Measurements from ENCODE around the gene TRAPPC2L. TPM values are rescaled to one million over a fixed set of nuclear protein-coding genes. Genes with fewer than 3 reads are reported as not detected.

TRAPPC2L gene
- total RNA-seq, 1 experiment from 2014 or later, result 94.1 TPM

DNA sequence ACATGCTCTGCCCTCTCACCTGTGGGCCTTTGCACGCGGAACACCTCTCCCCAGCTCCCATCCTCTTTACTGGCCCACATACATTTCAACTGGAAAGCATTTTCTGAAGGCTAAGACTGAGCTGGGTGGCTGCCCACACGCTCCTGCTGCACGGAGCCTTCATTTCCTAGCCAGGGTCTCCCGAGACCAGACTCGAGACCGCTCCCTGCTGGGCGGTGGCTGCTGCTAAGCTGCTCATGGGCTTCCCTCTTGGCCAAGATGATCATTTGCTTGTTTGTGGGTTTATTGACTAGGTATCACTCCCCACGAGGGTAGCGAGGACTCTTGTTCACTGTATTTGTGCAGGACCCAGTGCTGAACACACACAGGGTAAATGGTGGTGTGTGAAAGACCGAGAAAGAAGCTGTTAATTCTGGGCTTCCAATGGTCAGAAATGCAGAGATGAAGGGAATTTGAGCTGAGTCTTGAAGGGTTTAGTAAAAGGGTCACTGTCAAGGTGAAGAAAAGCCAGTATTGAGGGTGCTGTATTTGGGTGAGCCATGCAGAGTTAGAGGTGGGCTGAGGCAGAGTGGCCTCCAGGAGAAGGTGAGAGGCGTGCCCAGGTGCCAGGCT lies 907 bp downstream of the TRAPPC2L start (continued):
- TF ChIP-seq TCF7L2 (IDR thresholded peaks at IDR 0.05; ENCODE audit: borderline replicate concordance, extremely low read depth, insufficient read depth, insufficient read length) (no peak), ELF1 (IDR thresholded peaks at IDR 0.05; ENCODE audit: borderline replicate concordance, low read depth) (no peak), ZFX (IDR thresholded peaks at IDR 0.05) (no peak)

DNA sequence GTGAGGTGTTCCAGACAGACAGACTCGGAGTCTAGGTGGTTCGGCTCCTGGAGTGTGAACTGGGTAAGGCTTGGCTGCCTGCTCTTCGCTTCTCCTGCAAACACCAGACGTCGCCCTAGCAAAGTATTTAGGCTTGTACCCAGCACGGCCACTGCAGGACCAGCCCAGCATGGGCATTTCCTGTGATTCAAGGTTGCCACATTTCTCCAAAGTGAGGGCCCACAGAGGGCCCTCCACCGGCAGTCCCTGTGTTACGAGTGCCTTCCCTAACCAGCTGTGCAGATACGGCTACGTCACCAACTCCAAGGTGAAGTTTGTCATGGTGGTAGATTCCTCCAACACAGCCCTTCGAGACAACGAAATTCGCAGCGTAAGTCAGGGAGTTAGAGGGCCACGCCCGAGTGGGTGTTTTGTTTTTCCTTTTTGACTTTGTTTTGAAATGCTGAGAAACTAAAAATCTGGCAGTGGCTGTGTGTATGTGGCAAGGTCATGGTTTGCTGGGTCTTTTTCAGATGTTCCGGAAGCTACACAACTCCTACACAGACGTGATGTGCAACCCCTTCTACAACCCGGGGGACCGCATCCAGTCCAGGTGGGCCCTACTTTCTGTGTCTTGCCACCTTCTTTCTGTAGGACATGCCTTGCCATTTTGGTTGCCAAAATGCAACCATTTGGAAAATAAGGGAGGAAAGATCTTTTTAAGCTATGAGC lies 2.6 kb downstream of the TRAPPC2L start:
- DNase-seq (ENCODE audit: low read depth, low spot score) (no peak), ATAC-seq (no peak)
- Histone ChIP-seq H4K20me1 (ENCODE audit: insufficient read depth) (no peaks in the 10 kb centered on the region), H2AFZ (ENCODE audit: low read depth, low read length, poor library complexity, severe bottlenecking) (no peak overlapping the region), H3K4me1 (ENCODE audit: control insufficient read depth in 1 of 2, insufficient read depth in 2 of 2, low read length in 2 of 2) (peaks cover 19 to 26% of the 10 kb centered on the region in 2 experiments), H3K4me3 (replicated peaks in 1 of 2; ENCODE audit: low read depth in 1 of 2, low read length in 2 of 2) (no peak overlapping the region), H3K9ac (ENCODE audit: low read length) (no peak overlapping the region), H3K27me3 (ENCODE audit: insufficient read depth, low read length) (no peaks in the 10 kb centered on the region), H3K79me2 (ENCODE audit: insufficient read depth, low read length) (peaks cover 29% of the 10 kb centered on the region), H3K4me2 (ENCODE audit: low read length) (no peak overlapping the region), H3K36me3 (ENCODE audit: control insufficient read depth in 1 of 2, insufficient read depth in 2 of 2, low read length in 2 of 2) (peaks cover 25 to 28% of the 10 kb centered on the region in 2 experiments; a peak in 3 of 4 replicates), H3K9me3 (ENCODE audit: control insufficient read depth in 1 of 2, insufficient read depth in 1 of 2, low read depth in 1 of 2, low read length in 2 of 2) (no peaks in the 10 kb centered on the region), H3K9me2 (ENCODE audit: insufficient read depth) (no peaks in the 10 kb centered on the region), H3K27ac (ENCODE audit: low read depth, low read length) (no peak overlapping the region)
- TF ChIP-seq ZFX (IDR thresholded peaks at IDR 0.05), result no peak
- intact Hi-C loops (cut with micrococcal nuclease), result no loop called here
- CTCF ChIA-PET, result no interaction called here
- POLR2A ChIA-PET, result no interaction called here
- RAD21 ChIA-PET (ENCODE audit: low non-redundant PET in 1 of 2, low total read pairs in 2 of 2, uncharacterized antibody in 2 of 2, unreplicated experiment in 2 of 2), result no interaction called here
- no TSS peak for BruUV-seq (replicated peaks)

DNA sequence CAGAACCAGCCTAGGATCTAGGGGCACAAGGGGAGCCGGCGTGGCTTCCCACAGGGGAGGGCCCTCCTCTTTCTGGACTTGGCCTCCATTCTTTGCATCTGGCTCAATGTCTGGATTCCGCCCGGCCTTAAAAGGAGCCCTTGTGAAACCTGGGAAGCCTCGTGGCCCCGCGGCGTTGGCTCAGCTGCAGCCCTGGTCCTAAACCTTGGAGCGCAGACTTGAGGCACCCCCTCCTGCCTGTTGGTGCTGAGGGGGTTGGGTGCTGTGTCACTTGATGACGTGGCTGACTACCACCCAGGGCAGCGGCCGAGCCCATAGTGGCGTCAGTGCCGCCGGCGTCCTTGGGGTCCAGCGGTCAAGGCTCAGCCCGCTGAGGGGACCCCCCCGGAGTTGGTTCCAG lies 4.4 kb downstream of the TRAPPC2L start:
- no peak overlapping the region for H3K9ac ChIP-seq (ENCODE audit: low read length)
- intact Hi-C loops (cut with micrococcal nuclease), result no loop called here
- H3K4me1 ChIP-seq (ENCODE audit: control insufficient read depth in 1 of 2, insufficient read depth in 2 of 2, low read length in 2 of 2), result peaks cover 5 to 9% of the 10 kb centered on the region in 2 experiments
- no peaks in the 10 kb centered on the region for H3K9me2 ChIP-seq (ENCODE audit: insufficient read depth)
- no TSS peak for BruUV-seq (replicated peaks)
- H3K27me3 ChIP-seq (ENCODE audit: insufficient read depth, low read length), result no peaks in the 10 kb centered on the region
- H3K4me2 ChIP-seq (ENCODE audit: low read length), result no peak overlapping the region
- ChIA-PET POLR2A (no interaction called here), RAD21 (ENCODE audit: low non-redundant PET in 1 of 2, low total read pairs in 2 of 2, uncharacterized antibody in 2 of 2, unreplicated experiment in 2 of 2) (no interaction called here), CTCF (no interaction called here)
- H4K20me1 ChIP-seq (ENCODE audit: insufficient read depth), result no peaks in the 10 kb centered on the region
- H3K79me2 ChIP-seq (ENCODE audit: insufficient read depth, low read length), result peaks cover 18% of the 10 kb centered on the region
- H3K9me3 ChIP-seq (ENCODE audit: control insufficient read depth in 1 of 2, insufficient read depth in 1 of 2, low read depth in 1 of 2, low read length in 2 of 2), result no peaks in the 10 kb centered on the region
- ATAC-seq, result no peak
- H3K27ac ChIP-seq (ENCODE audit: low read depth, low read length), result no peak overlapping the region
- H3K36me3 ChIP-seq (ENCODE audit: control insufficient read depth in 1 of 2, insufficient read depth in 2 of 2, low read length in 2 of 2), result peaks cover 25 to 28% of the 10 kb centered on the region in 2 experiments; a peak in 3 of 4 replicates
- H2AFZ ChIP-seq (ENCODE audit: low read depth, low read length, poor library complexity, severe bottlenecking), result no peak overlapping the region
- H3K4me3 ChIP-seq (replicated peaks in 1 of 2; ENCODE audit: low read depth in 1 of 2, low read length in 2 of 2), result no peak overlapping the region
- no peak for DNase-seq (ENCODE audit: low read depth, low spot score)
- TF ChIP-seq, protein P1, sequence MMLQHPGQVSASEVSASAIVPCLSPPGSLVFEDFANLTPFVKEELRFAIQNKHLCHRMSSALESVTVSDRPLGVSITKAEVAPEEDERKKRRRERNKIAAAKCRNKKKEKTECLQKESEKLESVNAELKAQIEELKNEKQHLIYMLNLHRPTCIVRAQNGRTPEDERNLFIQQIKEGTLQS (IDR thresholded peaks at IDR 0.05), result no peak
- TF ChIP-seq CBX3 (IDR thresholded peaks at IDR 0.05; ENCODE audit: low read depth) (no peak), POLR2A (IDR thresholded peaks at IDR 0.05; ENCODE audit: borderline replicate concordance, extremely low read depth, insufficient read depth, insufficient read length) (no peak), ZFX (IDR thresholded peaks at IDR 0.05) (no peak), ELF1 (IDR thresholded peaks at IDR 0.05; ENCODE audit: borderline replicate concordance, low read depth) (no peak), EGR1 (IDR thresholded peaks at IDR 0.05; ENCODE audit: low read depth) (no peak), RAD21 (IDR thresholded peaks at IDR 0.05; ENCODE audit: low read depth) (no peak), FOSL1 (IDR thresholded peaks at IDR 0.05; ENCODE audit: low read depth) (no peak), SP1 (IDR thresholded peaks at IDR 0.05; ENCODE audit: low read depth) (no peak), SRF (IDR thresholded peaks at IDR 0.05; ENCODE audit: low read depth) (no peak), YY1 (IDR thresholded peaks at IDR 0.05; ENCODE audit: extremely low read depth, insufficient replicate concordance, low read depth, low read length) (no peak), POLR2AphosphoS5 (IDR thresholded peaks at IDR 0.05; ENCODE audit: low read depth, low read length) (no peak)
- TF ChIP-seq, protein P2, sequence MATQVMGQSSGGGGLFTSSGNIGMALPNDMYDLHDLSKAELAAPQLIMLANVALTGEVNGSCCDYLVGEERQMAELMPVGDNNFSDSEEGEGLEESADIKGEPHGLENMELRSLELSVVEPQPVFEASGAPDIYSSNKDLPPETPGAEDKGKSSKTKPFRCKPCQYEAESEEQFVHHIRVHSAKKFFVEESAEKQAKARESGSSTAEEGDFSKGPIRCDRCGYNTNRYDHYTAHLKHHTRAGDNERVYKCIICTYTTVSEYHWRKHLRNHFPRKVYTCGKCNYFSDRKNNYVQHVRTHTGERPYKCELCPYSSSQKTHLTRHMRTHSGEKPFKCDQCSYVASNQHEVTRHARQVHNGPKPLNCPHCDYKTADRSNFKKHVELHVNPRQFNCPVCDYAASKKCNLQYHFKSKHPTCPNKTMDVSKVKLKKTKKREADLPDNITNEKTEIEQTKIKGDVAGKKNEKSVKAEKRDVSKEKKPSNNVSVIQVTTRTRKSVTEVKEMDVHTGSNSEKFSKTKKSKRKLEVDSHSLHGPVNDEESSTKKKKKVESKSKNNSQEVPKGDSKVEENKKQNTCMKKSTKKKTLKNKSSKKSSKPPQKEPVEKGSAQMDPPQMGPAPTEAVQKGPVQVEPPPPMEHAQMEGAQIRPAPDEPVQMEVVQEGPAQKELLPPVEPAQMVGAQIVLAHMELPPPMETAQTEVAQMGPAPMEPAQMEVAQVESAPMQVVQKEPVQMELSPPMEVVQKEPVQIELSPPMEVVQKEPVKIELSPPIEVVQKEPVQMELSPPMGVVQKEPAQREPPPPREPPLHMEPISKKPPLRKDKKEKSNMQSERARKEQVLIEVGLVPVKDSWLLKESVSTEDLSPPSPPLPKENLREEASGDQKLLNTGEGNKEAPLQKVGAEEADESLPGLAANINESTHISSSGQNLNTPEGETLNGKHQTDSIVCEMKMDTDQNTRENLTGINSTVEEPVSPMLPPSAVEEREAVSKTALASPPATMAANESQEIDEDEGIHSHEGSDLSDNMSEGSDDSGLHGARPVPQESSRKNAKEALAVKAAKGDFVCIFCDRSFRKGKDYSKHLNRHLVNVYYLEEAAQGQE (IDR thresholded peaks at IDR 0.05; ENCODE audit: low read depth), result no peak
- TF ChIP-seq, protein P3, sequence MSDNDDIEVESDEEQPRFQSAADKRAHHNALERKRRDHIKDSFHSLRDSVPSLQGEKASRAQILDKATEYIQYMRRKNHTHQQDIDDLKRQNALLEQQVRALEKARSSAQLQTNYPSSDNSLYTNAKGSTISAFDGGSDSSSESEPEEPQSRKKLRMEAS (IDR thresholded peaks at IDR 0.05), result no peak

Measured in HCT116 (cell line).